Endothelial cell of umbilical vein (primary cell): ENCODE results near the gene CBL. TPM values are rescaled to one million over a fixed set of nuclear protein-coding genes. Genes with fewer than 3 reads are reported as not detected.

ENCODE experiments used
- BruUV-seq: library from RNA; stranded (reverse); fragments of 400-500 nt; replicated peaks from 2 replicates; lab custom pipeline; 2021; lab: Mats Ljungman, UMichigan
- CTCF ChIA-PET: fragments of 300-600, 350-600 bp; sonication (Branson Sonifier 250); formaldehyde crosslinking; loops from one replicate; lab custom pipeline; 2021; ENCODE audit warnings: antibody characterized with exemption, inconsistent platforms; lab: Charles Lee
- POLR2A ChIA-PET: fragments of 300-600, 350-600 bp; sonication (Branson Sonifier 250); formaldehyde crosslinking; loops from one replicate; lab custom pipeline; 2021; ENCODE audit warnings: antibody characterized with exemption, inconsistent platforms; lab: Charles Lee
- DNase-seq: peaks from one replicate; pipeline ENCODE4 v3.0.0-alpha.2; 2011; ENCODE audit warnings: low read depth, low spot score
- FAIRE-seq: peaks from 2 replicates; lab custom pipeline; 2011; peaks lifted over from hg19 to GRCh38; lab: Jason Lieb, UNC
- H2AFZ ChIP-seq: 2 replicates; pipeline ENCODE4 v1.6.0; 2012; ENCODE audit warnings: low read depth, low read length, control low read depth, inconsistent platforms
- H3K27ac ChIP-seq: 2 replicates; pipeline ENCODE4 v1.5.1; 2011; ENCODE audit warnings: low read depth, mild to moderate bottlenecking, control low read depth, low read length, moderate library complexity; ENCODE audit not compliant: insufficient read depth
- H3K27me3 ChIP-seq, 2 experiments: 2 replicates each; pipeline versions ENCODE4 v1.6.0 to v1.6.1; 2011; ENCODE audit warnings: low read length in 2 of 2, mixed read lengths in 1 of 2; ENCODE audit not compliant: control insufficient read depth in 2 of 2, insufficient read depth in 2 of 2
- H3K36me3 ChIP-seq, 2 experiments: 2 replicates in 1 of 2; 3 replicates in 1 of 2; pipeline ENCODE4 v1.5.1; 2011; ENCODE audit warnings: low read length in 2 of 2, mild to moderate bottlenecking in 1 of 2, moderate library complexity in 1 of 2; ENCODE audit not compliant: control insufficient read depth in 2 of 2, insufficient read depth in 2 of 2; ENCODE audit errors: extremely low read depth in 1 of 2
- H3K4me1 ChIP-seq: 3 replicates; pipeline ENCODE4 v1.5.1; 2011; ENCODE audit warnings: mild to moderate bottlenecking, low read length; ENCODE audit not compliant: control insufficient read depth, insufficient read depth; ENCODE audit errors: extremely low read depth
- H3K4me2 ChIP-seq: 2 replicates; pipeline ENCODE4 v1.6.1; 2011; ENCODE audit warnings: low read length, control low read depth, mixed read lengths; ENCODE audit not compliant: insufficient read depth
- H3K4me3 ChIP-seq, 3 experiments: fragments of 200-600 bp in 1 of 3; sonication (generic), shearing (Covaris generic) in 1 of 3; replicated peaks in 1 of 3; 2 replicates each; pipeline ENCODE4 v1.5.1; 2011 to 2016; ENCODE audit warnings: control low read depth in 3 of 3, low read length in 3 of 3, mild to moderate bottlenecking in 2 of 3, inconsistent platforms in 1 of 3, low read depth in 1 of 3, moderate library complexity in 1 of 3; ENCODE audit not compliant: insufficient read depth in 1 of 3
- H3K79me2 ChIP-seq: 2 replicates; pipeline ENCODE4 v1.6.0; 2012; ENCODE audit warnings: low read length, inconsistent platforms; ENCODE audit not compliant: control insufficient read depth, insufficient read depth
- H3K9ac ChIP-seq: replicated peaks from 2 replicates; pipeline ENCODE3; 2011; ENCODE audit warnings: low read length, control low read depth; ENCODE audit not compliant: insufficient read depth; ENCODE audit errors: extremely low read depth
- H3K9me1 ChIP-seq: replicated peaks from 3 replicates; pipeline ENCODE4 v1.6.0; 2011; ENCODE audit warnings: mild to moderate bottlenecking, low read length; ENCODE audit not compliant: control insufficient read depth, insufficient read depth; ENCODE audit errors: extremely low read depth
- H3K9me3 ChIP-seq: replicated peaks from 2 replicates; pipeline ENCODE4 v1.5.1; 2012; ENCODE audit warnings: low read length, inconsistent platforms; ENCODE audit not compliant: control insufficient read depth, insufficient read depth
- H4K20me1 ChIP-seq: replicated peaks from 2 replicates; pipeline ENCODE3; 2011; ENCODE audit warnings: mild to moderate bottlenecking, low read length; ENCODE audit not compliant: control insufficient read depth, insufficient read depth; ENCODE audit errors: extremely low read depth
- CTCF ChIP-seq, 2 donors: IDR thresholded peaks; 1 replicate in 1 of 2; 2 replicates in 1 of 2; pipeline ENCODE4 v1.5.1; 2011; ENCODE audit warnings: low read length in 2 of 2, mild to moderate bottlenecking in 2 of 2, moderate library complexity in 2 of 2, control low read depth in 1 of 2, inconsistent platforms in 1 of 2, low read depth in 1 of 2; ENCODE audit not compliant: insufficient read depth in 1 of 2; ENCODE audit errors: extremely low read depth in 1 of 2
- EZH2 ChIP-seq: IDR thresholded peaks from 2 replicates; pipeline ENCODE4 v1.6.1; 2012; ENCODE audit warnings: borderline replicate concordance, low read depth, mild to moderate bottlenecking, moderate library complexity, low read length, inconsistent platforms; ENCODE audit not compliant: severe bottlenecking
- FOS ChIP-seq: IDR thresholded peaks from 2 replicates; pipeline ENCODE4 v1.6.1; 2011; ENCODE audit warnings: mild to moderate bottlenecking, low read length, moderate library complexity, borderline replicate concordance; ENCODE audit not compliant: insufficient read depth
- GATA2 ChIP-seq: IDR thresholded peaks from 2 replicates; pipeline ENCODE4 v1.7.0; 2011; ENCODE audit warnings: low read depth, mild to moderate bottlenecking, moderate library complexity, mixed read lengths, low read length; ENCODE audit not compliant: insufficient read length, insufficient read depth
- JUN ChIP-seq: IDR thresholded peaks from 2 replicates; pipeline ENCODE4 v1.6.1; 2011; ENCODE audit warnings: borderline replicate concordance, low read depth; ENCODE audit not compliant: insufficient read length, insufficient read depth
- MAX ChIP-seq: IDR thresholded peaks from 2 replicates; pipeline ENCODE4 v1.6.1; 2011; ENCODE audit not compliant: insufficient read depth, insufficient read length
- MYC ChIP-seq: IDR thresholded peaks from one replicate; pipeline ENCODE4 v1.6.1; 2011; ENCODE audit warnings: mild to moderate bottlenecking, low read depth, low read length
- POLR2A ChIP-seq: IDR thresholded peaks from 2 replicates; pipeline ENCODE4 v1.6.1; 2012; ENCODE audit warnings: low read depth, mild to moderate bottlenecking, control low read depth, low read length
- POLR2AphosphoS5 ChIP-seq: IDR thresholded peaks from 2 replicates; pipeline ENCODE4 v1.6.1; 2012; ENCODE audit warnings: low read depth, mild to moderate bottlenecking, control low read depth, low read length, moderate library complexity; ENCODE audit not compliant: insufficient read depth
- dilution Hi-C: fragments of 300-500 bp; cut with MboI; formaldehyde crosslinking; loops from one replicate; pipeline ENCODE4 v1.15.0; 2019; ENCODE audit warnings: low sequenced_read_pairs; ENCODE audit not compliant: extremely low pct_ligation_motif_present
- intact Hi-C: fragments of 100-400 bp; cut with micrococcal nuclease; formaldehyde crosslinking; loops from one replicate; pipeline ENCODE4 v1.10.0; 2022
- polyA plus RNA-seq, 4 experiments: library from polyadenylated mRNA; depleted of rRNA in 3 of 4; stranded (reverse) in 3 of 4; unstranded in 1 of 4; fragments of >200 nt; gene quantifications; 2 replicates each; pipeline versions ENCODE4 v1.2.1 to v1.2.3, GENCODE V29; 2011 to 2012; ENCODE audit warnings: missing spikeins in 1 of 4
- total RNA-seq: library from RNA; stranded (reverse); gene quantifications from 2 replicates; pipeline ENCODE4 v1.2.3, GENCODE V29; 2021

The CBL gene
- total and polyA plus RNA-seq, 2 donors (not counting 3 experiments of a cell fraction or from before 2014, with no cell fraction given), result 15.5 to 41.5 TPM

- no TSS peak for BruUV-seq
- CTCF ChIA-PET, result interaction anchor here (0.7 to 1.0 kb wide), 3 partner anchors 13 to 52 kb away, joined by 3 to 4 read pairs (median 3); no protein-coding TSS in a partner anchor
- Histone ChIP-seq H3K4me2 (no peak overlapping the region), H3K27me3 (peaks cover 0 to 2% of the 10 kb centered on the region in 2 experiments), H3K9me3 (no peaks in the 10 kb centered on the region), H3K27ac (no peak overlapping the region), H3K4me1 (no peaks in the 10 kb centered on the region), H3K4me3 (no peak overlapping the region), H3K79me2 (no peaks in the 10 kb centered on the region), H2AFZ (no peak overlapping the region), H4K20me1 (no peaks in the 10 kb centered on the region), H3K9me1 (no peaks in the 10 kb centered on the region), H3K9ac (no peak overlapping the region), H3K36me3 (no peaks in the 10 kb centered on the region)
- POLR2A ChIA-PET, result no interaction called here
- FAIRE-seq (no peak), DNase-seq (no peak)
- intact Hi-C loops (no loop called here), dilution Hi-C loops (no loop called here)
- TF ChIP-seq CTCF (IDR thresholded peaks at IDR 0.05; ENCODE audit: extremely low read depth in 1 of 2, insufficient read depth in 1 of 2, low read depth in 1 of 2, low read length in 2 of 2), result no peak
- TF ChIP-seq POLR2AphosphoS5, result no peak
- no peak for TF ChIP-seq GATA2
- TF ChIP-seq JUN, result no peak
- no peak for TF ChIP-seq MAX
- TF ChIP-seq EZH2, result no peak
- no peak for TF ChIP-seq POLR2A
- no peak for TF ChIP-seq FOS
- no peak for TF ChIP-seq MYC
Measured at GRCh38 chr11:119187123-119187892, 18.8 kb upstream of the CBL start.
